ENCODE measurements around the gene STT3A.

The STT3A gene

GRCh38 chr11:125591649-125592304 is 875 bp upstream of the STT3A start:
- DNase-seq, result peak; percentile 34

GRCh38 chr11:125593114-125593820 is 615 bp downstream of the STT3A start:
- DNase-seq, result no peak

GRCh38 chr11:125594958-125595357 is 2.3 kb downstream of the STT3A start:
- no peak for DNase-seq

- no peak for DNase-seq
These were observed 8.0 kb downstream of the STT3A start for GRCh38 chr11:125600663-125601062.

GRCh38 chr11:125603207-125603606 is 10.6 kb downstream of the STT3A start:
- DNase-seq, result no peak

GRCh38 chr11:125605417-125605816 is 12.8 kb downstream of the STT3A start:
- DNase-seq, result no peak

- DNase-seq, result no peak
These were observed 16.9 kb downstream of the STT3A start for GRCh38 chr11:125609545-125609944.

GRCh38 chr11:125618383-125618782 is 25.7 kb downstream of the STT3A start:
- no peak for DNase-seq

GRCh38 chr11:125621995-125622394 is 29.3 kb downstream of the STT3A start:
- no peak for DNase-seq

GRCh38 chr11:125623064-125623463 is 30.4 kb downstream of the STT3A start:
- DNase-seq, result no peak

- no peak for DNase-seq
These were observed 32.1 kb downstream of the STT3A start, which contains the start of gene CHEK1 for GRCh38 chr11:125624756-125625213. Gene CHEK1, plus strand, starts transcription at chr11:125625163. Its CDS starts 1,606 bp downstream, at chr11:125626769.

- no peak for DNase-seq
These were observed 32.6 kb downstream of the STT3A start for GRCh38 chr11:125625225-125625629.

GRCh38 chr11:125625630-125626287 is 33.1 kb downstream of the STT3A start:
- peak; percentile 74 for DNase-seq

GRCh38 chr11:125626288-125626950 is 33.8 kb downstream of the STT3A start:
- DNase-seq, result no peak

GRCh38 chr11:125627236-125627910 is 34.7 kb downstream of the STT3A start:
- no peak for DNase-seq

- no peak for DNase-seq
These were observed 45.2 kb downstream of the STT3A start for GRCh38 chr11:125637840-125638239.

- DNase-seq, result no peak
These were observed 45.7 kb downstream of the STT3A start for GRCh38 chr11:125638315-125638714.

GRCh38 chr11:125645871-125646270 is 53.2 kb downstream of the STT3A start:
- no peak for DNase-seq

- no peak for DNase-seq
These were observed 57.0 kb downstream of the STT3A start for GRCh38 chr11:125649465-125650166.

GRCh38 chr11:125662689-125663088 is 70.0 kb downstream of the STT3A start:
- DNase-seq, result no peak

GRCh38 chr11:125663910-125664309 is 71.3 kb downstream of the STT3A start:
- no peak for DNase-seq

GRCh38 chr11:125667151-125667550 is 74.5 kb downstream of the STT3A start:
- no peak for DNase-seq

All from T-helper 9 cell (primary cell).